ENCODE data around the gene FAM174C.
A peak's percentile ranks its signal among the peaks of the same experiment; 100 is the strongest.

FAM174C gene

GRCh38 chr19:1248139-1248785 lies 27.1 kb upstream of the FAM174C start, which contains the start of gene MIDN:
TSS of gene MIDN (plus strand) at chr19:1248583. CDS start at chr19:1250297, 1,714 bp downstream.
- DNase-seq (ENCODE audit: low spot score), result peak; percentile 85
- peak; percentile 22 for TF ChIP-seq CTCF (IDR thresholded peaks at IDR 0.05; ENCODE audit: borderline replicate concordance, control extremely low read depth, extremely low read depth, insufficient read depth, missing control alignments)
- in situ Hi-C loops (cut with MboI; ENCODE audit: low sequenced_read_pairs, unreplicated experiment), result no loop called here

- in situ Hi-C loops (cut with MboI; ENCODE audit: low sequenced_read_pairs, unreplicated experiment), result no loop called here
- peak; percentile 90 for TF ChIP-seq CTCF (IDR thresholded peaks at IDR 0.05; ENCODE audit: borderline replicate concordance, control extremely low read depth, extremely low read depth, insufficient read depth, missing control alignments)
These were observed 26.5 kb upstream of the FAM174C start for GRCh38 chr19:1248786-1249297.

GRCh38 chr19:1249298-1249989 lies 25.9 kb upstream of the FAM174C start:
- peak; percentile 96 for DNase-seq (ENCODE audit: low spot score)
- in situ Hi-C loops (cut with MboI; ENCODE audit: low sequenced_read_pairs, unreplicated experiment), result no loop called here
- no peak for TF ChIP-seq CTCF (IDR thresholded peaks at IDR 0.05; ENCODE audit: borderline replicate concordance, control extremely low read depth, extremely low read depth, insufficient read depth, missing control alignments)

More at GRCh38 chr19:1248786-1249297, 26.5 kb upstream of the FAM174C start:
- peak; percentile 81 for DNase-seq (ENCODE audit: low spot score)

- no peak for DNase-seq (ENCODE audit: low spot score)
- TF ChIP-seq CTCF (IDR thresholded peaks at IDR 0.05; ENCODE audit: borderline replicate concordance, control extremely low read depth, extremely low read depth, insufficient read depth, missing control alignments), result no peak
- in situ Hi-C loops (cut with MboI; ENCODE audit: low sequenced_read_pairs, unreplicated experiment), result no loop called here
These were observed 25.3 kb upstream of the FAM174C start for GRCh38 chr19:1249990-1250436.

GRCh38 chr19:1250437-1251260 lies 24.7 kb upstream of the FAM174C start:
- in situ Hi-C loops (cut with MboI; ENCODE audit: low sequenced_read_pairs, unreplicated experiment), result no loop called here
- no peak for TF ChIP-seq CTCF (IDR thresholded peaks at IDR 0.05; ENCODE audit: borderline replicate concordance, control extremely low read depth, extremely low read depth, insufficient read depth, missing control alignments)
- DNase-seq (ENCODE audit: low spot score), result no peak
